ENCODE measurements around the gene GPX7. TPM values are rescaled to one million over a fixed set of nuclear protein-coding genes. Genes with fewer than 3 reads are reported as not detected.

The GPX7 gene
- total RNA-seq, 1 experiment from 2014 or later, result 57.5 TPM

DNA sequence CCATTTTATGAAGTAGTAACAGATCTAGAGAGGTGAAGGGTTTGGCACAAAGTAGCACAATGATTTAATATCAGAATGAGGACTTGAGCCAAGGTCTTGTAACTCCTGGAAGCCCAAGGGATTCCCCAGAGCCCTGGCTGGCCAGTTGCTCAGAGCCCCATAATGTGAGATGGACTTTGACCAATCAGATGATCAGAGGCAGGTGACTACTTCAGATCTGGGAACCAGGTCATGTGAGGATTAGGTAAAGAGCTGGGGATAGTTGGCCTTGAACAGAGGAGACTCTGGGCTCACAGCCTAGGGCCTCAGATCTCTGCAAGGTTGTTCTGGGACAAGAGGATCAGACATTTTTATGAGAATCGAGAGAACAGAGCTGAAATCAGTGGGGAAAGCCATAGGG lies 49.7 kb downstream of the GPX7 start:
- H3K4me1 ChIP-seq (replicated peaks), result no peaks in the 10 kb centered on the region
- no peaks in the 10 kb centered on the region for H3K36me3 ChIP-seq
- H3K9me3 ChIP-seq (replicated peaks), result no peaks in the 10 kb centered on the region
- H3K27ac ChIP-seq, result no peak overlapping the region
- H3K4me3 ChIP-seq, result no peak overlapping the region
- DNase-seq (ENCODE audit: low read depth in 1 of 2, low spot score in 2 of 2), result no peak
- H3K27me3 ChIP-seq (replicated peaks), result no peaks in the 10 kb centered on the region

DNA sequence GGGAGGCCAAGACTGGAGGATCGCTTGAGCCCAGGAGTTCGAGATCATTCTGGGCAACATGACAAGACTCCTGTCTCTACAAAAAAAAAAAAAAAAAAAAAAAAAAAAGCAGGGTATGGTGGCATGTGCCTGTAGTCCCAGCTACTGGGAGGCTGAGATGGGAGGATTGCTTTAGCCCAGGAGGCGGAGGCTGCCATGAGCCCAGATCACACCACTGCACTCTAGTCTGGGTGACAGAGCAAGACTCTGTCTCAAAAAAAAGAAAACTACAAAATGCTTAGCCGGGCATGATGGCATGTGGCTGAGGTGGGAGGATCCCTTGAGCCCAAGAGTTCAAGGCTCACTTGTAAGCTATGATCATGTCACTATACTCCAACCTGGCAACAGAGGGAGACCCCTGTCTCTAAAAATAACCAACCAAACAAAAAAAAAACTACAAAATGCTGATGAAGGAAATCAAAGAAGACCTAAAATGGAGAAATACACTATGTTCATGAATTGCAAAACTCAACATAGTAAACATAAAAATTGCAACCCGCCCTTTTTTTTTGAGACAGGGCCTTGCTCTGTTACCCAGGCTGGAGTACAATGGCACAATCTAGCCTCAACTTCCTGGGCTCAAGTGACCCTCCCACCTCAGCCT lies 51.2 kb downstream of the GPX7 start:
- Histone ChIP-seq H3K36me3 (no peaks in the 10 kb centered on the region), H3K4me3 (no peak overlapping the region), H3K4me1 (replicated peaks) (peaks cover 2% of the 10 kb centered on the region), H3K27me3 (replicated peaks) (no peaks in the 10 kb centered on the region), H3K27ac (no peak overlapping the region), H3K9me3 (replicated peaks) (no peaks in the 10 kb centered on the region)
- no peak for DNase-seq (ENCODE audit: low read depth in 1 of 2, low spot score in 2 of 2)

DNA sequence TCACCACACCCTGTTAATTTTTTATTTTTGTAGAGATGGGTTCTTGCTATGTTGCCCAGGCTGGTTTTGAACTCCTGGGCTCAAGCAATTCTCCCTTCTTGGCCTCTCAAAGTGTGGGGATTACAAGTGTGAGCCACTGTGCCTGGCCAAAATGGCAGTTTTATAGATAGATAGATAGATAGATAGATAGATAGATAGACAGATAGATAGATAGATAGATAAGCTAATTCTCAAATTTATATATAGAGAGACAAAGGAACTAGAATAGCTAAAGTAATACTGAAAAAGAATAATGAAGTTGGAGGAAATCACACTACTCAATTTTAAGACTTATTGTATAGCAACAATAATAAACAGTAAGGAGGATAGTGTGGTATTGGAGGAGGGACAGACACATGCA lies 51.9 kb downstream of the GPX7 start:
- no peaks in the 10 kb centered on the region for H3K36me3 ChIP-seq
- no peak overlapping the region for H3K4me3 ChIP-seq
- peaks cover 9% of the 10 kb centered on the region for H3K4me1 ChIP-seq (replicated peaks)
- no peaks in the 10 kb centered on the region for H3K27me3 ChIP-seq (replicated peaks)
- H3K9me3 ChIP-seq (replicated peaks), result no peaks in the 10 kb centered on the region
- DNase-seq (ENCODE audit: low read depth in 1 of 2, low spot score in 2 of 2), result no peak
- H3K27ac ChIP-seq, result no peak overlapping the region

DNA sequence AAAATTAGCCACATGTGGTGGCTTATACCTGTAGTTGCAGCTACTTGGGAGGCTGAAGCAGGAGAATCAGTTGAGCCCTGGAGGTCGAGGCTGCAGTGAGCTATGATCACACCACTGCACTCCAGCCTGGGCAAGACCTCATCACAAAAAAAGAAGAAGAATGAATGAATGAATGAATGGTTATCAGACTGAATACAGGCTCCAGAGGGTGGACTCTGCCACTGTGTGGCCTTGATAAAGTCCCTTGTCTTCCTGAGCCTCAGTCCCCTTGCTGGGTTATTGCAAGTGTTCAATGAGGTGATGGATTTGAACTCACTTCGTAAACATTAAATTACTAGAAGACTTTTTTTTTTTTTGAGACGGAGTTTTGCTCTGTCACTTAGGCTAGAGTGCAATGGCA lies 55.5 kb downstream of the GPX7 start:
- H3K4me3 ChIP-seq, result no peak overlapping the region
- H3K9me3 ChIP-seq (replicated peaks), result no peaks in the 10 kb centered on the region
- no peak overlapping the region for H3K27ac ChIP-seq
- H3K27me3 ChIP-seq (replicated peaks), result no peaks in the 10 kb centered on the region
- H3K36me3 ChIP-seq, result no peaks in the 10 kb centered on the region
- DNase-seq (ENCODE audit: low read depth in 1 of 2, low spot score in 2 of 2), result no peak
- H3K4me1 ChIP-seq (replicated peaks), result peaks cover 45% of the 10 kb centered on the region

Other genes starting within 250 kb of the GPX7 start
- gene CC2D1B, start 236.2 kb upstream of the GPX7 start, total RNA-seq (2014; rRNA removed; shearing (Covaris generic)), result 21.4 and 24.1 TPM in 2 replicates
- 21.9 and 23.9 TPM in 2 replicates for gene ORC1, start 197.9 kb upstream of the GPX7 start, total RNA-seq (2014; rRNA removed; shearing (Covaris generic))
- gene PRPF38A, start 197.8 kb upstream of the GPX7 start, total RNA-seq (2014; rRNA removed; shearing (Covaris generic)), result 20.9 and 21.1 TPM in 2 replicates
- 25.3 and 28.2 TPM in 2 replicates for gene TUT4, start 49.3 kb upstream of the GPX7 start, total RNA-seq (2014; rRNA removed; shearing (Covaris generic))
- not detected in 2 replicates for gene SHISAL2A, start 30.8 kb downstream of the GPX7 start, total RNA-seq (2014; rRNA removed; shearing (Covaris generic))
- gene COA7, start 96.0 kb downstream of the GPX7 start, total RNA-seq (2014; rRNA removed; shearing (Covaris generic)), result 9.4 and 12.3 TPM in 2 replicates
- 21.2 and 37.7 TPM in 2 replicates for gene ZYG11B, start 124.1 kb downstream of the GPX7 start, total RNA-seq (2014; rRNA removed; shearing (Covaris generic))
- 1.2 and 2.1 TPM in 2 replicates for gene ZYG11A, start 240.4 kb downstream of the GPX7 start, total RNA-seq (2014; rRNA removed; shearing (Covaris generic))